Fibroblast of skin of right quadriceps (primary cell): Measurements from ENCODE around the gene RRAGA.
"Not testable (repeated sequence)": the region's sequence is repeated elsewhere in the genome, so short reads cannot be mapped to it uniquely, and the experiment has no call there.

ENCODE experiments used
- DNase-seq: peaks from one replicate; pipeline ENCODE4 v3.0.0-alpha.2; 2013

The RRAGA gene

DNA sequence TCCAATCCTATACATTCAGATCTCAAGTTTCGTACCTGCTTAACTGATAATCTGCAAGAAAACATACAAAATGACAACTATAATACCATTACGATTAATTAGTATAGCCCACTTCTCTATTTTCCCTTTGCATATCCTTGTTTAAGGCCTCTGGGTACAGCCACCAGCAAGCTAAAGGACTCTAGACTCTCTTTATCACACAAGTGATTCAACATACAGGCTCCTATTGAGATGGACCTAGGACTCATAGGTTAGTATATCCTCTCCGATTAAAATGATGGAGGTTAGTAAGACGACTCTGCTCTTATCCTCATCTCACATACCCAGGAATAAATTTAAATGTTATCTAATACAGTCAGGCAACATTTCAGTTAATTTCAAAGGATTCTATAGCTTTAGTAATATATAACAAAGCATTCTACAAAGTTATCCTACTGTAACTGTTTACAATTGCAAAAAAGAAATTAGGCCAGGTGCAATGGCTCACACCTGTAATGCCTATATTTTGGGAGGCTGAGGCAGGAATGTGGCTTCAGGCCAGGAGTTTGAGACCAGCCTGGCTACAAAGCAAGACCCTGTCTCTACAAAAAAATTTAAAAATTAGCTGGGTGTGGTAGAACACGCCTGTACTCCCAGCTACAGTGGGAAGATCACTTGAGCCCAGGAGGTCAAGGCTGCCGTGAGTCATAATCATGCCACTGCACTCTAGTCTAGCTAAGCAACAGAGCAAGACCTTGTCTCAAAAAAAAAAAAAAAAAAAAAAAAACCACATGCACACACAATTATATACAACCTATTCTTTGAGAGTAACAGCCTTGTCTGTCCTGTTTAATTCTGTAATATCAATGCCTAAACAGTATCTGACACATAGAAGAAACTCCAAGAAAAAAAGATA is 38.1 kb downstream of the RRAGA start:
- no peak for DNase-seq

GRCh38 chr9:19097431-19097830 is 48.2 kb downstream of the RRAGA start:
- not testable (repeated sequence) for DNase-seq
